ENCODE results near the gene TRMT13. TPM values are rescaled to one million over a fixed set of nuclear protein-coding genes. Genes with fewer than 3 reads are reported as not detected.

TRMT13 gene
- total RNA-seq, 2 experiments from 2014 or later, result 18.1 to 22.3 TPM

- DNase-seq (no peak), ATAC-seq (no peak)
- Mint-ChIP-seq H3K27ac (peak overlapping the region; percentile 38), H3K9me3 (ENCODE audit: low read depth) (no peaks in the 10 kb centered on the region), H3K4me1 (peaks cover 39% of the 10 kb centered on the region), H3K36me3 (peaks cover 30% of the 10 kb centered on the region), H3K27me3 (no peaks in the 10 kb centered on the region), H3K4me3 (peak overlapping the region; percentile 27)
- CTCF ChIA-PET, result interaction anchor here (1.0 kb wide), 1 partner anchor 286 kb away, joined by 4 read pairs; no protein-coding TSS in a partner anchor
These were observed 1.9 kb downstream of the TRMT13 start for GRCh38 chr1:100134872-100135271.

- no peak for ATAC-seq
- DNase-seq, result no peak
- Mint-ChIP-seq H3K4me3 (no peak overlapping the region), H3K36me3 (peaks cover 39% of the 10 kb centered on the region), H3K27ac (no peak overlapping the region), H3K9me3 (ENCODE audit: low read depth) (no peaks in the 10 kb centered on the region), H3K4me1 (peaks cover 16% of the 10 kb centered on the region), H3K27me3 (no peaks in the 10 kb centered on the region)
- CTCF ChIA-PET, result interaction anchor here (1.0 to 1.5 kb wide), 2 partner anchors 322 to 575 kb away, joined by 3 to 4 read pairs; no protein-coding TSS in a partner anchor
These were observed 4.6 kb downstream of the TRMT13 start for GRCh38 chr1:100137602-100138001.

GRCh38 chr1:100141192-100141591 is 8.2 kb downstream of the TRMT13 start:
- Mint-ChIP-seq H3K36me3 (peaks cover 54% of the 10 kb centered on the region), H3K9me3 (ENCODE audit: low read depth) (no peaks in the 10 kb centered on the region), H3K4me1 (peaks cover 2% of the 10 kb centered on the region), H3K4me3 (no peak overlapping the region), H3K27me3 (no peaks in the 10 kb centered on the region), H3K27ac (no peak overlapping the region)
- CTCF ChIA-PET, result no interaction called here
- ATAC-seq (no peak), DNase-seq (no peak)

GRCh38 chr1:100142343-100142742 is 9.4 kb downstream of the TRMT13 start:
- DNase-seq (no peak), ATAC-seq (no peak)
- no peak overlapping the region for H3K27ac Mint-ChIP-seq
- H3K4me3 Mint-ChIP-seq, result no peak overlapping the region
- H3K36me3 Mint-ChIP-seq, result peaks cover 51% of the 10 kb centered on the region
- no peaks in the 10 kb centered on the region for H3K27me3 Mint-ChIP-seq
- H3K9me3 Mint-ChIP-seq (ENCODE audit: low read depth), result no peaks in the 10 kb centered on the region
- CTCF ChIA-PET, result interaction anchor here (1.2 kb wide), 1 partner anchor 90 kb away, joined by 3 read pairs; no protein-coding TSS in a partner anchor
- H3K4me1 Mint-ChIP-seq, result no peaks in the 10 kb centered on the region

GRCh38 chr1:100145116-100145515 is 12.2 kb downstream of the TRMT13 start:
- H3K36me3 Mint-ChIP-seq, result peaks cover 45% of the 10 kb centered on the region
- no peaks in the 10 kb centered on the region for H3K27me3 Mint-ChIP-seq
- ATAC-seq (no peak), DNase-seq (no peak)
- no peak overlapping the region for H3K27ac Mint-ChIP-seq
- CTCF ChIA-PET, result no interaction called here
- no peak overlapping the region for H3K4me3 Mint-ChIP-seq
- H3K4me1 Mint-ChIP-seq, result no peaks in the 10 kb centered on the region
- no peaks in the 10 kb centered on the region for H3K9me3 Mint-ChIP-seq (ENCODE audit: low read depth)

GRCh38 chr1:100146958-100147357 is 14.0 kb downstream of the TRMT13 start:
- ATAC-seq, result no peak
- DNase-seq, result no peak
- Mint-ChIP-seq H3K27ac (no peak overlapping the region), H3K9me3 (ENCODE audit: low read depth) (no peaks in the 10 kb centered on the region), H3K4me3 (no peak overlapping the region), H3K27me3 (no peaks in the 10 kb centered on the region), H3K36me3 (peaks cover 42% of the 10 kb centered on the region), H3K4me1 (peaks cover under 1% of the 10 kb centered on the region)
- CTCF ChIA-PET, result no interaction called here

GRCh38 chr1:100147875-100148274 is 14.9 kb downstream of the TRMT13 start:
- Mint-ChIP-seq H3K27ac (no peak overlapping the region), H3K9me3 (ENCODE audit: low read depth) (no peaks in the 10 kb centered on the region), H3K36me3 (peaks cover 36% of the 10 kb centered on the region), H3K4me1 (peaks cover 5% of the 10 kb centered on the region), H3K4me3 (no peak overlapping the region), H3K27me3 (no peaks in the 10 kb centered on the region)
- DNase-seq (no peak), ATAC-seq (no peak)
- CTCF ChIA-PET, result no interaction called here

- no peak for ATAC-seq
- Mint-ChIP-seq H3K27ac (no peak overlapping the region), H3K4me3 (no peak overlapping the region), H3K4me1 (peaks cover 5% of the 10 kb centered on the region), H3K27me3 (no peaks in the 10 kb centered on the region), H3K36me3 (peaks cover 18% of the 10 kb centered on the region), H3K9me3 (ENCODE audit: low read depth) (no peaks in the 10 kb centered on the region)
- DNase-seq, result no peak
- CTCF ChIA-PET, result interaction anchor here (1.2 kb wide), 1 partner anchor 117 kb away, joined by 3 read pairs; no protein-coding TSS in a partner anchor
These were observed 18.7 kb downstream of the TRMT13 start for GRCh38 chr1:100151679-100152078.

- H3K36me3 Mint-ChIP-seq, result peaks cover 17% of the 10 kb centered on the region
- no peak overlapping the region for H3K27ac Mint-ChIP-seq
- no peak for ATAC-seq
- H3K9me3 Mint-ChIP-seq (ENCODE audit: low read depth), result no peaks in the 10 kb centered on the region
- no peak for DNase-seq
- CTCF ChIA-PET, result interaction anchor here (1.2 kb wide), 1 partner anchor 116 kb away, joined by 3 read pairs; no protein-coding TSS in a partner anchor
- H3K27me3 Mint-ChIP-seq, result no peaks in the 10 kb centered on the region
- peaks cover 5% of the 10 kb centered on the region for H3K4me1 Mint-ChIP-seq
- H3K4me3 Mint-ChIP-seq, result no peak overlapping the region
These were observed 19.3 kb downstream of the TRMT13 start for GRCh38 chr1:100152271-100152670.

GRCh38 chr1:100162881-100163280 is 29.9 kb downstream of the TRMT13 start:
- H3K27ac Mint-ChIP-seq, result no peak overlapping the region
- no peaks in the 10 kb centered on the region for H3K27me3 Mint-ChIP-seq
- DNase-seq, result no peak
- no peak overlapping the region for H3K4me3 Mint-ChIP-seq
- no peak for ATAC-seq
- no peaks in the 10 kb centered on the region for H3K4me1 Mint-ChIP-seq
- H3K36me3 Mint-ChIP-seq, result no peaks in the 10 kb centered on the region
- CTCF ChIA-PET, result no interaction called here
- no peaks in the 10 kb centered on the region for H3K9me3 Mint-ChIP-seq (ENCODE audit: low read depth)

GRCh38 chr1:100164216-100164615 is 31.3 kb downstream of the TRMT13 start:
- CTCF ChIA-PET, result interaction anchor here (1.0 kb wide), 1 partner anchor 24 kb away, joined by 3 read pairs; no protein-coding TSS in a partner anchor

GRCh38 chr1:100164702-100165101 is 31.7 kb downstream of the TRMT13 start:
- Mint-ChIP-seq H3K27me3 (no peaks in the 10 kb centered on the region), H3K4me1 (no peaks in the 10 kb centered on the region), H3K27ac (no peak overlapping the region), H3K9me3 (ENCODE audit: low read depth) (no peaks in the 10 kb centered on the region), H3K36me3 (no peaks in the 10 kb centered on the region), H3K4me3 (no peak overlapping the region)
- no peak for DNase-seq
- CTCF ChIA-PET, result interaction anchor here (1.0 kb wide), 1 partner anchor 25 kb away, joined by 3 read pairs; no protein-coding TSS in a partner anchor
- no peak for ATAC-seq

More at GRCh38 chr1:100164216-100164615, 31.3 kb downstream of the TRMT13 start:
- no peaks in the 10 kb centered on the region for H3K27me3 Mint-ChIP-seq
- no peaks in the 10 kb centered on the region for H3K9me3 Mint-ChIP-seq (ENCODE audit: low read depth)
- no peak overlapping the region for H3K4me3 Mint-ChIP-seq
- H3K27ac Mint-ChIP-seq, result no peak overlapping the region
- DNase-seq (no peak), ATAC-seq (no peak)
- H3K36me3 Mint-ChIP-seq, result no peaks in the 10 kb centered on the region
- no peaks in the 10 kb centered on the region for H3K4me1 Mint-ChIP-seq

- no peaks in the 10 kb centered on the region for H3K4me1 Mint-ChIP-seq
- H3K4me3 Mint-ChIP-seq, result no peak overlapping the region
- H3K9me3 Mint-ChIP-seq (ENCODE audit: low read depth), result no peaks in the 10 kb centered on the region
- CTCF ChIA-PET, result interaction anchor here (1.6 kb wide), 1 partner anchor 10 kb away, joined by 3 read pairs; no protein-coding TSS in a partner anchor
- no peak overlapping the region for H3K27ac Mint-ChIP-seq
- no peaks in the 10 kb centered on the region for H3K36me3 Mint-ChIP-seq
- ATAC-seq (no peak), DNase-seq (no peak)
- no peaks in the 10 kb centered on the region for H3K27me3 Mint-ChIP-seq
These were observed 35.1 kb downstream of the TRMT13 start for GRCh38 chr1:100168051-100168450.

GRCh38 chr1:100177295-100178041 is 44.5 kb downstream of the TRMT13 start:
- ATAC-seq (no peak), DNase-seq (no peak)
- no peak overlapping the region for H3K27ac Mint-ChIP-seq
- no peak overlapping the region for H3K4me3 Mint-ChIP-seq
- CTCF ChIA-PET, result no interaction called here
- no peaks in the 10 kb centered on the region for H3K36me3 Mint-ChIP-seq
- no peaks in the 10 kb centered on the region for H3K9me3 Mint-ChIP-seq (ENCODE audit: low read depth)
- peaks cover 4% of the 10 kb centered on the region for H3K27me3 Mint-ChIP-seq
- H3K4me1 Mint-ChIP-seq, result no peaks in the 10 kb centered on the region
